SK-N-SH (cell line): ENCODE data around the gene NR2C2. TPM values are rescaled to one million over a fixed set of nuclear protein-coding genes. Genes with fewer than 3 reads are reported as not detected.

Experiments used
- CTCF ChIA-PET: fragments of 300-600, 350-600 bp; formaldehyde crosslinking; extraction: SDS; loops from one replicate; lab custom pipeline; 2021; lab: Yijun Ruan, JAX
- POLR2A ChIA-PET: fragments of 350-600 bp; sonication (Branson Sonifier 250); formaldehyde crosslinking; extraction: SDS; loops from one replicate; lab custom pipeline; 2020; ENCODE audit warnings: antibody characterized with exemption, inconsistent platforms; lab: Yijun Ruan, JAX
- DNase-seq: peaks from one replicate; pipeline ENCODE4 v3.0.0; 2012
- H2AFZ ChIP-seq: fragments of 200-600 bp; sonication (generic); 2 replicates; pipeline ENCODE4 v1.8.1; 2016; ENCODE audit warnings: antibody characterized with exemption, mild to moderate bottlenecking, low read depth
- H3F3A ChIP-seq: fragments of 200-600 bp; sonication (generic); replicated peaks from 2 replicates; pipeline ENCODE3; 2016; ENCODE audit warnings: antibody characterized with exemption, mild to moderate bottlenecking; ENCODE audit not compliant: insufficient read depth
- H3K27ac ChIP-seq, 2 experiments: fragments of 200-500 bp in 1 of 2; fragments of 200-600 bp in 1 of 2; sonication (Bioruptor generic) in 1 of 2; sonication (generic), shearing (Covaris generic) in 1 of 2; 2 replicates each; pipeline versions ENCODE4 v1.5.1 to v1.6.1; 2014 to 2016; ENCODE audit warnings: low read depth in 2 of 2, inconsistent platforms in 1 of 2, low read length in 1 of 2, mild to moderate bottlenecking in 1 of 2, mixed read lengths in 1 of 2
- H3K27me3 ChIP-seq: fragments of 200-600 bp; sonication (generic), shearing (Covaris generic); 2 replicates; pipeline ENCODE4 v1.6.1; 2016; ENCODE audit warnings: mixed run types; ENCODE audit not compliant: insufficient read depth
- H3K36me3 ChIP-seq, 2 experiments: fragments of 200-500 bp in 1 of 2; fragments of 200-600 bp in 1 of 2; sonication (Bioruptor generic) in 1 of 2; sonication (generic) in 1 of 2; replicated peaks in 1 of 2; 2 replicates each; pipeline versions ENCODE3 to v1.5.1; 2014 to 2016; ENCODE audit warnings: low read length in 1 of 2, mild to moderate bottlenecking in 1 of 2; ENCODE audit not compliant: insufficient read depth in 2 of 2, control insufficient read depth in 1 of 2
- H3K4me1 ChIP-seq, 2 experiments: fragments of 200-500 bp in 1 of 2; fragments of 200-600 bp in 1 of 2; sonication (Bioruptor generic) in 1 of 2; sonication (generic), shearing (Covaris generic) in 1 of 2; 2 replicates each; pipeline versions ENCODE4 v1.5.1 to v1.6.1; 2014 to 2016; ENCODE audit warnings: low read depth in 1 of 2, low read length in 1 of 2, mixed run types in 1 of 2; ENCODE audit not compliant: insufficient read depth in 2 of 2, control insufficient read depth in 1 of 2
- H3K4me2 ChIP-seq: fragments of 200-600 bp; sonication (generic), shearing (Covaris generic); 2 replicates; pipeline ENCODE4 v1.6.1; 2017; ENCODE audit warnings: mixed run types
- H3K4me3 ChIP-seq, 2 experiments: fragments of 200-500 bp in 1 of 2; fragments of 200-600 bp in 1 of 2; sonication (Bioruptor generic) in 1 of 2; sonication (generic), shearing (Covaris generic) in 1 of 2; 2 replicates each; pipeline versions ENCODE4 v1.5.1 to v1.8.1; 2014 to 2016; ENCODE audit warnings: low read depth in 2 of 2, inconsistent platforms in 1 of 2, low read length in 1 of 2, mild to moderate bottlenecking in 1 of 2, mixed read lengths in 1 of 2, moderate library complexity in 1 of 2
- H3K79me2 ChIP-seq: fragments of 200-600 bp; sonication (generic); 2 replicates; pipeline ENCODE4 v1.8.1; 2017; ENCODE audit warnings: mild to moderate bottlenecking; ENCODE audit not compliant: insufficient read depth
- H3K9ac ChIP-seq: fragments of 200-600 bp; sonication (generic); 2 replicates; pipeline ENCODE4 v1.6.1; 2017; ENCODE audit warnings: mixed run types
- H3K9me2 ChIP-seq: fragments of 200-600 bp; sonication (generic); 2 replicates; pipeline ENCODE4 v1.6.1; 2017; ENCODE audit warnings: mixed run types
- H3K9me3 ChIP-seq: fragments of 200-600 bp; sonication (generic); 2 replicates; pipeline ENCODE4 v1.6.1; 2017; ENCODE audit warnings: mixed run types, mild to moderate bottlenecking, moderate library complexity
- H4K20me1 ChIP-seq: fragments of 200-600 bp; sonication (generic); 2 replicates; pipeline ENCODE4 v1.6.1; 2017; ENCODE audit warnings: mild to moderate bottlenecking, mixed run types; ENCODE audit not compliant: insufficient read depth
- JUND ChIP-seq: IDR thresholded peaks from 2 replicates; pipeline ENCODE4 v1.4.0; 2012
- NFIC ChIP-seq: IDR thresholded peaks from 2 replicates; pipeline ENCODE4 v1.4.0; 2012; ENCODE audit warnings: borderline replicate concordance
- REST ChIP-seq: IDR thresholded peaks from 2 replicates; pipeline ENCODE4 v1.6.1; 2012; ENCODE audit warnings: mild to moderate bottlenecking, low read depth, low read length, moderate library complexity
- SIN3A ChIP-seq: IDR thresholded peaks from 2 replicates; pipeline ENCODE4 v1.6.1; 2012; ENCODE audit warnings: low read depth, mild to moderate bottlenecking, low read length, moderate library complexity, borderline replicate concordance
- SMC3 ChIP-seq: IDR thresholded peaks from 2 replicates; pipeline ENCODE4 v1.6.1; 2012; ENCODE audit warnings: low read depth, low read length, improper control_type of control experiment
- TEAD4 ChIP-seq: IDR thresholded peaks from 2 replicates; pipeline ENCODE4 v1.4.0; 2012; ENCODE audit warnings: mild to moderate bottlenecking, borderline replicate concordance; ENCODE audit not compliant: insufficient read depth
- USF2 ChIP-seq: fragments of 150-350 bp; IDR thresholded peaks from 2 replicates; pipeline ENCODE4 v1.6.1; 2017; ENCODE audit warnings: antibody characterized with exemption, low read length, low read depth, borderline replicate concordance
- YY1 ChIP-seq: IDR thresholded peaks from 2 replicates; pipeline ENCODE4 v1.4.0; 2012; ENCODE audit warnings: low read depth, mild to moderate bottlenecking
- WGBS: methylation state at CpG from one replicate; pipeline ENCODE4 v1.1.6; 2017; ENCODE audit warnings: low lambda C conversion rate; 5-methylcytosine and 5-hydroxymethylcytosine counted together
- polyA plus RNA-seq, 3 experiments: library from polyadenylated mRNA; depleted of rRNA; stranded (reverse); fragments of >200 nt; gene quantifications; 2 replicates each; pipeline ENCODE4 v1.2.3, GENCODE V29; 2012
- TF ChIP-seq, protein P1 (sequence below): IDR thresholded peaks from 2 replicates; pipeline ENCODE4; 2012
- TF ChIP-seq, protein P2 (sequence below): fragments of 200-600 bp; sonication (generic); IDR thresholded peaks from 2 replicates; pipeline ENCODE4 v1.6.1; 2017; ENCODE audit warnings: antibody characterized with exemption, mild to moderate bottlenecking, moderate library complexity

The NR2C2 gene
- polyA plus RNA-seq, 1 of the 3 experiments (the other 2 are of a cell fraction): 13.1 TPM

DNA sequence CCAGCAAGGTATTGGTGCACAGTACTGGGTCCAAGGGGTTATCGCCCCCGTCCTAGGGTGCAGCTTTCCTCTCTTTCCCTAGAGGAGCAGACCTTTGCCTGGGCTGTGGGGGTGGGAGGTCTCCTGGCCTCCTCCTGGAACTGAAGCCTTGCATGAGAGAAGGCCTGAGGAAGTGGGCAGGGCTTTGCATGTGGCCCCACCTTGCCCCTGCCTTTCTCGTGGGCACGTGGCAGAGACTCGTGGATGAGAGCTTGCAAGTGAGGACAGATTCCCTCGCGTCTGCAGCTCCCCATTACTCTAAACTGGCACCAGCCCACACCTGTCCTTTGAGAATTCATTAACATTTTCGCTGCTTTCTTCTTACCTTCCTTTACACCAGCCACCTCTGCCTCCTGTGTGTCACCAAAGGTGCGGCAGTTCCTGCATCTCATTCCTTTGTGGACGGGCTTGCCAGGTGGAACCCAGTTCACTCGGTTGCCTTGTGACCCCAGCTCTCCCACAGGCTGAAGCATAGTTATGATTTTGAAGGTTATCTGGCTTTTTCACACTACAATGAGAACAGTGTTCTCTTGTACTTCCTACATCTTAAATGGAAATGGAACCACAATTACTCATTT lies 40.9 kb upstream of the NR2C2 start:
- 37% methylated on average over 11 of the region's 11 CpGs for WGBS
- no peak overlapping the region for H2AFZ ChIP-seq
- H3K9me3 ChIP-seq: no peaks in the 10 kb centered on the region
- no peaks in the 10 kb centered on the region; the same call in 1 of the 2 replicates for H3K27me3 ChIP-seq
- no peaks in the 10 kb centered on the region for H4K20me1 ChIP-seq
- H3K9me2 ChIP-seq: no peaks in the 10 kb centered on the region
- no peaks in the 10 kb centered on the region for H3K79me2 ChIP-seq
- POLR2A ChIA-PET: no interaction called here
- no peak overlapping the region for H3K27ac ChIP-seq
- H3K4me1 ChIP-seq: peaks cover 0 to 1% of the 10 kb centered on the region in 2 experiments; a peak in 1 of 4 replicates
- DNase-seq: no peak
- H3K4me2 ChIP-seq: no peak overlapping the region
- H3F3A ChIP-seq: no peaks in the 10 kb centered on the region
- H3K4me3 ChIP-seq: no peak overlapping the region
- H3K36me3 ChIP-seq: no peaks in the 10 kb centered on the region
- TF ChIP-seq, protein P1, sequence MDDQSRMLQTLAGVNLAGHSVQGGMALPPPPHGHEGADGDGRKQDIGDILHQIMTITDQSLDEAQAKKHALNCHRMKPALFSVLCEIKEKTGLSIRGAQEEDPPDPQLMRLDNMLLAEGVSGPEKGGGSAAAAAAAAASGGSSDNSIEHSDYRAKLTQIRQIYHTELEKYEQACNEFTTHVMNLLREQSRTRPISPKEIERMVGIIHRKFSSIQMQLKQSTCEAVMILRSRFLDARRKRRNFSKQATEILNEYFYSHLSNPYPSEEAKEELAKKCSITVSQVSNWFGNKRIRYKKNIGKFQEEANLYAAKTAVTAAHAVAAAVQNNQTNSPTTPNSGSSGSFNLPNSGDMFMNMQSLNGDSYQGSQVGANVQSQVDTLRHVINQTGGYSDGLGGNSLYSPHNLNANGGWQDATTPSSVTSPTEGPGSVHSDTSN: no peak
- TF ChIP-seq USF2: no peak
- TF ChIP-seq, protein P2, sequence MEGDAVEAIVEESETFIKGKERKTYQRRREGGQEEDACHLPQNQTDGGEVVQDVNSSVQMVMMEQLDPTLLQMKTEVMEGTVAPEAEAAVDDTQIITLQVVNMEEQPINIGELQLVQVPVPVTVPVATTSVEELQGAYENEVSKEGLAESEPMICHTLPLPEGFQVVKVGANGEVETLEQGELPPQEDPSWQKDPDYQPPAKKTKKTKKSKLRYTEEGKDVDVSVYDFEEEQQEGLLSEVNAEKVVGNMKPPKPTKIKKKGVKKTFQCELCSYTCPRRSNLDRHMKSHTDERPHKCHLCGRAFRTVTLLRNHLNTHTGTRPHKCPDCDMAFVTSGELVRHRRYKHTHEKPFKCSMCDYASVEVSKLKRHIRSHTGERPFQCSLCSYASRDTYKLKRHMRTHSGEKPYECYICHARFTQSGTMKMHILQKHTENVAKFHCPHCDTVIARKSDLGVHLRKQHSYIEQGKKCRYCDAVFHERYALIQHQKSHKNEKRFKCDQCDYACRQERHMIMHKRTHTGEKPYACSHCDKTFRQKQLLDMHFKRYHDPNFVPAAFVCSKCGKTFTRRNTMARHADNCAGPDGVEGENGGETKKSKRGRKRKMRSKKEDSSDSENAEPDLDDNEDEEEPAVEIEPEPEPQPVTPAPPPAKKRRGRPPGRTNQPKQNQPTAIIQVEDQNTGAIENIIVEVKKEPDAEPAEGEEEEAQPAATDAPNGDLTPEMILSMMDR: no peak
- TF ChIP-seq SMC3: no peak
- CTCF ChIA-PET: interaction anchor here (1.2 to 1.3 kb wide), 2 partner anchors 8 to 49 kb away, joined by 3 to 5 read pairs; no protein-coding TSS in a partner anchor
- no peak overlapping the region for H3K9ac ChIP-seq

GRCh38 chr3:14907043-14907966 lies 40.1 kb upstream of the NR2C2 start:
- H3K9me3 ChIP-seq: no peaks in the 10 kb centered on the region
- WGBS: 34% methylated on average over 11 of the region's 18 CpGs
- H3K27ac ChIP-seq: no peak overlapping the region
- H3K4me2 ChIP-seq: no peak overlapping the region
- no peak for TF ChIP-seq SIN3A
- TF ChIP-seq, protein P1: no peak
- no peak for TF ChIP-seq JUND
- no peak for TF ChIP-seq TEAD4
- no peak for TF ChIP-seq REST
- TF ChIP-seq NFIC: no peak
- TF ChIP-seq YY1: no peak
- no peak overlapping the region for H3K9ac ChIP-seq
- H3K9me2 ChIP-seq: no peaks in the 10 kb centered on the region
- no peak for DNase-seq
- H3K4me3 ChIP-seq: no peak overlapping the region
- ChIA-PET POLR2A (no interaction called here), CTCF (no interaction called here)
- H3K79me2 ChIP-seq: no peaks in the 10 kb centered on the region
- H4K20me1 ChIP-seq: no peaks in the 10 kb centered on the region
- H3K4me1 ChIP-seq: no peaks in the 10 kb centered on the region; a peak in 1 of 4 replicates
- H3K27me3 ChIP-seq: no peaks in the 10 kb centered on the region; the same call in 1 of the 2 replicates
- no peak overlapping the region for H2AFZ ChIP-seq
- H3K36me3 ChIP-seq: no peaks in the 10 kb centered on the region
- no peaks in the 10 kb centered on the region for H3F3A ChIP-seq
